Activated CD8-positive, alpha-beta T cell treated with anti-CD3 and anti-CD28 coated beads, Interleukin-2, amount 10 ng/mL, durations not matched to agents 7 days and 5 days (primary cell): Measurements from ENCODE around the gene DCAKD. TPM values are rescaled to one million over a fixed set of nuclear protein-coding genes. Genes with fewer than 3 reads are reported as not detected.

ENCODE experiments used
- ATAC-seq: fragments of 150-1000 bp; cut with Tn5 transposase; one replicate; pipeline ENCODE4 v1.10.0; 2021; ENCODE audit warnings: moderate library complexity
- CTCF ChIA-PET: fragments of 350-600 bp; sonication (Branson Sonifier 250); formaldehyde crosslinking; loops from one replicate; lab custom pipeline; 2021; ENCODE audit warnings: antibody characterized with exemption; lab: Charles Lee
- POLR2A ChIA-PET: fragments of 350-600 bp; sonication (Branson Sonifier 250); formaldehyde crosslinking; loops from one replicate; lab custom pipeline; 2021; ENCODE audit warnings: antibody characterized with exemption; lab: Charles Lee
- DNase-seq: peaks from one replicate; pipeline ENCODE4 v3.0.0-alpha.2; 2020
- H3K27ac Mint-ChIP-seq: one replicate; pipeline ENCODE4 v1.8.0; 2021; ENCODE audit warnings: mild to moderate bottlenecking, mixed read lengths
- H3K27me3 Mint-ChIP-seq: one replicate; pipeline ENCODE4 v1.8.0; 2021; ENCODE audit warnings: low read depth, mixed read lengths
- H3K36me3 Mint-ChIP-seq: one replicate; pipeline ENCODE4 v1.8.0; 2021; ENCODE audit warnings: low read depth, mixed read lengths
- H3K4me1 Mint-ChIP-seq: one replicate; pipeline ENCODE4 v1.8.0; 2021; ENCODE audit warnings: low read depth, mixed read lengths
- H3K4me3 Mint-ChIP-seq: one replicate; pipeline ENCODE4 v1.8.0; 2021; ENCODE audit warnings: mild to moderate bottlenecking, mixed read lengths
- H3K9me3 Mint-ChIP-seq: one replicate; pipeline ENCODE4 v1.8.0; 2022; ENCODE audit warnings: mixed read lengths; ENCODE audit not compliant: insufficient read depth
- total RNA-seq, 2 experiments: library from RNA; stranded (reverse); gene quantifications; one replicate each; pipeline ENCODE4 v1.2.3, GENCODE V29; 2021

Gene DCAKD
- total RNA-seq, 2 experiments from 2014 or later, result 32.9 to 33.7 TPM

DNA sequence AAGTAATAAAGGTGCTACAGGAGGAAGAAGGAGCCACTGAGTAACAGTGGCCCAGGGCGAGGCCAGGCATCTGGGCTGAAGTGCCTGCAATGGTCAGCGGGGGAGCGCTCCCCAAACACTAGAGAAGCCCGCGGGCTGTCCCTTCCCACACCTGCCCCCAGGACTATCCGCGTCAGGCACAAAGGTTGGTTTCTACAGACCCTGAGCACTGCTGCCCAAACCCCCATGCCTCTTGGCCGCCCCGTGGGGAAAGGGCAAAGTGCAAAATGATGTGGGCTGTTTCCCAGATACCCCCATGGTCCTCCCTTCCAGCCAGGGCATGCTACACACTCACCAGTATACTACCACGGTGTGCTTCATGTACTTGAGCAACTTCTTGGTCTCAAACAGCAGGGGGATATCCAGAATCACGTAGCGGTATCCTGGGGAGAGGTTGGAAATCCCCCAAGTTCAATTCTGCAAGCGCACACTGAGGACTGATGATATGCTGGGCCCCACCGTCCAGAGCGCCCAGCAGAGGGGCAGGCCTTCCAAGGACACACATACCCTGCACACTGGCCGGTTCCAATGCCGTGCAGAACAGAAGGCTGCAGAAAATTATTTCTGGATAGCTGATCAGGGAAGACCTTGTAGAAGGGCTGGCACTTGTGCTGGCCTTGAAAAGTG lies 21.5 kb downstream of the DCAKD start:
- H3K27ac Mint-ChIP-seq, result no peak overlapping the region
- CTCF ChIA-PET, result no interaction called here

DNA sequence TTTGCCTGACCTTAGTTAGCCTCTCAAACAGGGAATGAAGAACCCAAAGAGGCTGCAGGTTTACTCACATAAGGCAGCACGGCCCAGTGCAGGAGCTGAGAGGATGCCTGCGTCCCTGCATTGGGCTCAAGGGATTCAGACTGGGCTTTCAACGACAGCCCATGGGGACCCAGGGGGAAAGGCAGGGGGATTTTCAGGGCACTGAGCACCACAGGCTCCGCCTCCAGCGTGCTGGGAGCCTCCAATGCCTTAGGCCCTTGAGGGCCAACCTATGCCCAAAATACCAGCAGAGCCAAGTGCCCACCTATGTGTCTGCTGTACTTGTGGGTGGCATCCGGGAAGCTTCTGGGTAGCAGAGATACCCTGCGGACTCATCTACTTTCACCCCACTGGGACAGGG lies 22.3 kb downstream of the DCAKD start:
- CTCF ChIA-PET, result no interaction called here
- POLR2A ChIA-PET, result interaction anchor here (0.6 kb wide), 1 partner anchor 1971 kb away, joined by 4 read pairs; no protein-coding TSS in a partner anchor
- DNase-seq, result no peak
- H3K9me3 Mint-ChIP-seq, result no peaks in the 10 kb centered on the region
- peaks cover 22% of the 10 kb centered on the region for H3K36me3 Mint-ChIP-seq
- no peak overlapping the region for H3K4me3 Mint-ChIP-seq
- no peak overlapping the region for H3K27ac Mint-ChIP-seq
- no peaks in the 10 kb centered on the region for H3K27me3 Mint-ChIP-seq
- peaks cover 17% of the 10 kb centered on the region for H3K4me1 Mint-ChIP-seq
- no peak for ATAC-seq

More for the DNA sequence above, 21.5 kb downstream of the DCAKD start:
- DNase-seq (no peak), ATAC-seq (no peak)
- Mint-ChIP-seq H3K27me3 (no peaks in the 10 kb centered on the region), H3K4me3 (no peak overlapping the region), H3K36me3 (peaks cover 28% of the 10 kb centered on the region), H3K4me1 (peaks cover 17% of the 10 kb centered on the region), H3K9me3 (no peaks in the 10 kb centered on the region)
- POLR2A ChIA-PET, result no interaction called here

DNA sequence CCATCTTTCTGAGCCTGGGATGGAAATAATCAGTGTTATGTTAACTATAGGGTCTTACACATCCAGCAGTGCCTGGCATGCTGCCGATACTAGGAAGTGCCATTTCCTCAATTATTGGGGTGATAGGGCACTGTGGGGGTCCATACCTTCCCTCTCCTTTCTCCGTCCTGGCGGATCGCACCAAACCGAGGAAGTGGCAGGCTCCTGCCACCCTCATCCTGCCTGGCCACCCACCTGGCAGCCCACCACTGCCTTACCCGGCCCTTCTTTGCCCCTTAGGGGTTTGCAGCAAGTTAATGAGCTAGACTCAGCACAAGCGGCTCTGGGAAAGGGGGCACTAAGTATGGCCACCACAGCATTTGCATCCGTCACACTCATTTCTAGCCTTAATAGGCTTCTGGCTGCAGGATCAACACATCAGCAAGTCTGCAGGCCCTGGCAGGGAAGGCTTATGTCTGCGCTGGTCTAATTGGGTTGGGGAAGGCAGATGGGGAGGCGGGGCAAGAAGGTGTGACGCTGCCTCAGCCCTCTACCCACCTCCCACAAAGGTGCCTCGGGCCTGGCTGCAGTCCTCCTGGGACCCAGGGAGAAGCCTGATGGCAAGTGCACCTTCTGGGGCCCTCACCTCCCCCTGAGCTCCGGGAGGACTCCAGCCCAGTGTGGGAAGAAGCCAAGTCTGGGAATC lies 28.6 kb downstream of the DCAKD start:
- H3K4me1 Mint-ChIP-seq, result peaks cover 23% of the 10 kb centered on the region
- DNase-seq (no peak), ATAC-seq (no peak)
- H3K4me3 Mint-ChIP-seq, result no peak overlapping the region
- POLR2A ChIA-PET, result interaction anchor here (1.2 to 2.0 kb wide), 2 partner anchors 38 to 76 kb away, joined by 4 to 6 read pairs; partner anchors contain the start of gene NMT1
- no peaks in the 10 kb centered on the region for H3K9me3 Mint-ChIP-seq
- H3K27me3 Mint-ChIP-seq, result peaks cover 32% of the 10 kb centered on the region
- H3K36me3 Mint-ChIP-seq, result peaks cover 8% of the 10 kb centered on the region
- H3K27ac Mint-ChIP-seq, result no peak overlapping the region
- CTCF ChIA-PET, result interaction anchor here (0.7 to 5.6 kb wide), 35 partner anchors 9 to 248 kb away, joined by 3 to 78 read pairs (median 5); partner anchors contain the start of genes DCAKD and KIF18B

DNA sequence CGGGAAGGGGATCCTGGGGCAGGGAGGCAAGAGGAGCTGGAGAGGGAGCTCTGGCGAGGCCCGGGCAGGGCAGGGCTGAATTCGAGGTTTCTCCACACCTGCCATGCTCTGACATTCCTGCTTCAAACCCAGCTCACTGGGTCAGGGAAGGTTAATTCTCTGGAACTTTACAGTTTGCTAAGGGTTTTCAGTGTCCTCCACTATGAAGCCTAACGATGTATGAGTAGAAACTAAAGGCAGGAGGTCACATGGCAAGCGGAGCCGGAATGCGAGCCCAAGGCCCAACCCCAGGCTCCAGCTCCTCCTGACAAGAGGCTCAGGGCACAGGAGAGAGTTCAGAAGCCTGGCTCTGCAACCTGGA lies 29.2 kb downstream of the DCAKD start:
- Mint-ChIP-seq H3K36me3 (peaks cover 8% of the 10 kb centered on the region), H3K27me3 (peaks cover 33% of the 10 kb centered on the region), H3K27ac (no peak overlapping the region), H3K9me3 (no peaks in the 10 kb centered on the region), H3K4me3 (no peak overlapping the region), H3K4me1 (peaks cover 23% of the 10 kb centered on the region)
- CTCF ChIA-PET, result interaction anchor here (0.7 to 5.6 kb wide), 36 partner anchors 11 to 247 kb away, joined by 3 to 78 read pairs (median 4); partner anchors contain the start of genes DCAKD and KIF18B
- ATAC-seq (no peak), DNase-seq (no peak)
- POLR2A ChIA-PET, result interaction anchor here (1.2 to 2.0 kb wide), 3 partner anchors 39 to 110 kb away, joined by 4 to 6 read pairs (median 4); partner anchors contain the start of gene NMT1

DNA sequence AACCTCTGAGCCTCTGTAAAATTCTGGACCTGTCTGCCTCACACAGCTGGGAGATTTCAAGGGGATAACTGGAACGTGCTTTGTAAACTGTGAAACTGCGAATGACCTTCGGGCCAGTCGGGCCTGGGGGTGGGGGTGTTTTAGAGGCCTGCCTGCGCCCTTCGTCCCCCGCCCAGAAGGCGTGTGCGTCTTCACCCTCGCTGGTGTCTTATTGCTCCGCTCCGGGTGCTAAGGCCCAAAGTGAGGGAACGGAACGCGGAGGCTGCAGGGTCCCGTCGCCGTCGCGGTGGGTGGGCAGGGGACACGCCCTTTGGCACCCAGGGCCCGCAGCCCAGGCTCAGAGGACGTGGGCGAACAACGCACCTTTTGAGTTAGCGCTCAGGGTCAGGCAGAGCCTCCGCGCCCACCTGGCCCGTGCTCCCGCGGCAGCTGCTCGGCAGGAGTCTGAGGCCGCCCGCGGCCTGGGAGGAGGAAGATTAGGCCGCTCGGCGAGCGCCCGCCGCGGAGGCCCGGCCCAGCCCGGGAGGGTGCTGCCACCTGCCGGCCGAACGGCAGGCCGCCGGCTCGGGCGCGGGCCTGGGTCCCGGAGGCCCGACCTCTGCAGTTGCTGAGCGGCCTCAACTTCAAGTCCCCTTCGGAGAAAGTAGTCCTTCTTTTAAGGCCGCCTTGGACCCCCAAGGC lies 29.7 kb downstream of the DCAKD start:
- ChIA-PET POLR2A (interaction anchor here (1.1 to 2.3 kb wide), 5 partner anchors 35 to 109 kb away, joined by 3 to 9 read pairs (median 4); partner anchors contain the start of genes KIF18B and NMT1), CTCF (interaction anchor here (0.6 to 5.6 kb wide), 40 partner anchors 11 to 1733 kb away, joined by 3 to 78 read pairs (median 4); partner anchors contain the start of genes DCAKD and KIF18B)
- ATAC-seq (peak; percentile 82), DNase-seq (peak; percentile 68)
- Mint-ChIP-seq H3K4me1 (peaks cover 23% of the 10 kb centered on the region), H3K27ac (no peak overlapping the region), H3K4me3 (no peak overlapping the region), H3K27me3 (peaks cover 34% of the 10 kb centered on the region), H3K9me3 (no peaks in the 10 kb centered on the region), H3K36me3 (peaks cover 8% of the 10 kb centered on the region)

DNA sequence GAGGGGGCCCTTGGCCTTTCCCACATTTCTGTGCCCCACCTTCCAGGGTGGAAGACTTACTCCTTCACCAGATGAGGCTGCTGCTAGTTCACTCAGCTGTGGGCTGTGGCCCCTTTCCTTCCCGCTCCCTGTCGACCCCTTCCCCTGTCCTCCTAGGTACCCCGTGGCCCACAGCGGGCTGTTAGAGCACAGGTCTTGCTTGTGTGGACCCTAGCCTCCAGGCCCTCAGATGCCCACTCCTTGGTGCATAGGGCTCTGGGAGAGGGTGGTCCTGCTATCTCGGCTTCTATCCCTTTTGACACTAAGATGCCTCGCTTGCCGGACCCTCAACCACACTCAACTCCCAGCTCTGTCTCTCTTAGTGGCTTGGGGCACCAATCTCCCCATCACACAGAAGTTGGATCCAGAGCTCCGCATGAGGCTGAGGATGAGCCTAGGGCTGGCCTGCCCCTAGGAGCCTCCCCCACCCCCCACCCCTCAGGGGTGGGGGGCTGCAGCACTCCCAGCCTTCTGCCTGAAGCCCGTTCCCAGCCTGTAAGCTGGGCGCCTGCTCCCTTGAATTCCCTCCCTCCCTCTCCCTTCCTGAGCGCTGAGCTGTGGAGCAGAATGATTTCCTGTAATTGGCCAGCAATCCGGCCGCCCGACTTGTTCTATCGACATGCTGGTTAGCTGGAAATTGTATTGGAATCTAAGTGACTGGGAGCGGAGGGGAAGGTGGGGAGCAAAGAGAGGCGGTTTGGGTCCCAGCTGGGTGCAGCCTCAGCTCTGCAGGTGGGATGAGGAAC lies 30.9 kb downstream of the DCAKD start:
- H3K4me3 Mint-ChIP-seq, result no peak overlapping the region
- H3K4me1 Mint-ChIP-seq, result peaks cover 23% of the 10 kb centered on the region
- peaks cover 8% of the 10 kb centered on the region for H3K36me3 Mint-ChIP-seq
- H3K27ac Mint-ChIP-seq, result no peak overlapping the region
- ATAC-seq, result no peak
- H3K9me3 Mint-ChIP-seq, result no peaks in the 10 kb centered on the region
- peaks cover 36% of the 10 kb centered on the region for H3K27me3 Mint-ChIP-seq
- no peak for DNase-seq
- ChIA-PET POLR2A (interaction anchor here (1.0 to 2.5 kb wide), 7 partner anchors 13 to 121 kb away, joined by 3 to 9 read pairs (median 4); partner anchors contain the start of genes C1QL1, EFTUD2, KIF18B and NMT1), CTCF (interaction anchor here (0.8 to 5.6 kb wide), 24 partner anchors 11 to 245 kb away, joined by 3 to 78 read pairs (median 4); partner anchors contain the start of genes ACBD4, DCAKD and KIF18B)

DNA sequence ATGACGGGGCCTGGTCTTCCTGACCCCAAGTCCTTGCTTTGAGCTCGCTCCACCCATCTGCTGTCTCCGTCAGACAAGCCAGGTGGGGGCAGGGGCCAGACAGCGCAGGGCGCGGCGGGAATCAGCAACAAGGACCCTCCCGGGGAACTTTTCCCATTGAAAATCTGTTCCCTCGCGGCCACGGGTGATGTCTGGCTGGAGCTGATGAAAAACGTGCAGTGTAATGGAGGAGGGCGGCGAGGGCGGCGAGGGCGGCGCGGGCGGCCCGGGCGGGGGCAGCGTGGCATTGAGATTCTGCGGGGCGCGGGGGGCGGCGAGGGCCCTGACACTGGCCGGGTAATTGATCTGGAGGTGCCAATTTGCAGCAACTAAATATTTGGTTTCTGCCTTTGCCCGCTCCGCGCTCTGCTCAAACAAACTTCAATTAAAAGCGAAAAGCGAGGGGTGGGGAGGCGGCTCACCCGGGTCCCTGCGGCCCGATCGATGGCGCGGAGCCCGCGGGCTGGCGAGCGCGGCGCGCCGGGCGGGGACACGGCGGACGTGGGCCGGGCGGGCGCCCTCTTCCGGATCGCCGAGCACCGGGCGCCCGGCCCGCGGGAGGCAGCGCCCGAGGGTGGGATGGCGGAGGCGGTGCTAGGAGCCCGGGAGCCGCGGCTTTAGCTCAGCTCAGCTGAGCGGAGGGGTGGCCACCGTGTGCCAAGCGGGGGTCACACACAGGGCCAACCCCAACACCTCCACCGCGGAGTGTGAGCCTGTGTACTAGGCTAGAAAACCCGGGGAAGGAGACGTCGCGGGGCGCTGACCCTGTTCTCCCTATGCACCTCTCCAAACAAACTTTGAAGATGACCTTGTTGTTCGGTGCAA lies 32.4 kb downstream of the DCAKD start:
- Mint-ChIP-seq H3K4me3 (peak overlapping the region; percentile 82), H3K9me3 (no peaks in the 10 kb centered on the region), H3K36me3 (peaks cover 7% of the 10 kb centered on the region), H3K27me3 (peaks cover 36% of the 10 kb centered on the region), H3K4me1 (peaks cover 23% of the 10 kb centered on the region), H3K27ac (no peak overlapping the region)
- ATAC-seq, result peak; percentile 82
- ChIA-PET CTCF (interaction anchor here (0.9 to 5.6 kb wide), 14 partner anchors 21 to 244 kb away, joined by 3 to 78 read pairs (median 5); partner anchors contain the start of genes ACBD4, DCAKD and KIF18B), POLR2A (interaction anchor here (1.0 to 2.5 kb wide), 3 partner anchors 50 to 120 kb away, joined by 3 to 9 read pairs (median 7); partner anchors contain the start of genes C1QL1, EFTUD2 and KIF18B)
- peak; percentile 41 for DNase-seq

DNA sequence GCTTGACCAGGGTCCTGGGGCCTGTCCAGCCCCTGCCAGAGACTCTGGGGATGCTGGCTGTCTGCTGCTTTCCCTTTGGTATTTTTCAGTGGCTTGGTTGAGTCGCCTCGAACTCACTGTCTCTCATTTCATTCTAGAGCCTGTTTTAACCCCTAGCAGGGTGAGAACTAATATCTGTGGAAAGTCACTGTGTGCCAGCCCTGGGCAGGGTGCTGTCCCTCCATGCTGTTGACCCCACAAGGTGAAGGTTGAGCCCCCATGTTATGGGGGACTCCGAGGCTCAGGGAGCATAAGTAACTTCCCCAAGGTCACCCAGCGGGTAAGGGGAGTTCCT lies 33.0 kb downstream of the DCAKD start:
- DNase-seq (no peak), ATAC-seq (no peak)
- peaks cover 36% of the 10 kb centered on the region for H3K27me3 Mint-ChIP-seq
- H3K27ac Mint-ChIP-seq, result no peak overlapping the region
- CTCF ChIA-PET, result interaction anchor here (1.0 to 5.6 kb wide), 7 partner anchors 20 to 239 kb away, joined by 3 to 78 read pairs (median 8); partner anchors contain the start of gene DCAKD
- no peaks in the 10 kb centered on the region for H3K9me3 Mint-ChIP-seq
- POLR2A ChIA-PET, result interaction anchor here (2.5 kb wide), 1 partner anchor 119 kb away, joined by 7 read pairs; the partner anchor contains the start of gene EFTUD2
- H3K4me3 Mint-ChIP-seq, result peak overlapping the region; percentile 82
- H3K36me3 Mint-ChIP-seq, result peaks cover 5% of the 10 kb centered on the region
- peaks cover 23% of the 10 kb centered on the region for H3K4me1 Mint-ChIP-seq

DNA sequence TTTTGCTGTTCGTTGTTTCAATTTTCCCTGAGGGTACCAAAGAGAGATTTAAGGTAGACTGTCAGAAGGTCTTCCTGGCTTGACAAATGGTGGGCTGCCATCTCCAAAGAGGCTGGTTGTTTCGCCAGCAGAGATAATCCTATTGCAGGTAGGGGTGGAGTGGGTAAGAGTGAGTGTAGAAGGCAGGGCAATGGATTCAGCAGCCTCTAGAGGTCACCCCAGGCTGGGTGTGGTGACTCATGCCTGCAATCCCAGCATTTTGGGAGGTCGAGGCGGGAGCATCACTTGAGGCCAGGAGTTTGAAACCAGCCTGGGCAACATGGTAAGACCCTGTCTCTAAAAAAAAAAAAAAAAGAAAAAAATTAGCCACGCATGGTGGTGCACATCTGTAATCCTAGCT lies 34.6 kb downstream of the DCAKD start:
- H3K27me3 Mint-ChIP-seq, result peaks cover 36% of the 10 kb centered on the region
- ChIA-PET POLR2A (no interaction called here), CTCF (no interaction called here)
- H3K36me3 Mint-ChIP-seq, result peaks cover 5% of the 10 kb centered on the region
- H3K4me3 Mint-ChIP-seq, result no peak overlapping the region
- peaks cover 23% of the 10 kb centered on the region for H3K4me1 Mint-ChIP-seq
- no peak overlapping the region for H3K27ac Mint-ChIP-seq
- no peak for ATAC-seq
- no peaks in the 10 kb centered on the region for H3K9me3 Mint-ChIP-seq
- no peak for DNase-seq

DNA sequence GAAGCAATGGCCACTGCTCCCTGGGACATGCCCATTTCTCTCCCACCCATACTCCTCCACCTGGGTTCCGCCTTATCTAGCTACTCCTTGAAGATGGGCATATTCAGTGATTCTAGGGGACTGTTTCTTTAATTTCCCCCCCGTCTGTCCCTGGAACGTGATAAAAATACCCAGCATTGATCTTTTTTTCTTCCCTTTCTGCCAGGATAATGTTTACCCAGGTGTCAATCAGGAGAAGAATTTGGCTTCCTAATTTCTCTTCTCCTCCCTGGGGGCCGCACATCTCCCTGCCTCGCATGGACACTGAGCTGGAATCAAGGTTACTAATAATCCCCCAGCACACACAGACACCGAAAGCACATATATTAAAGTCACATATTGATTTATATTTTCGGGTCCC lies 35.2 kb downstream of the DCAKD start:
- Mint-ChIP-seq H3K9me3 (no peaks in the 10 kb centered on the region), H3K4me1 (peaks cover 17% of the 10 kb centered on the region), H3K27ac (no peak overlapping the region), H3K27me3 (peaks cover 32% of the 10 kb centered on the region), H3K36me3 (peaks cover 4% of the 10 kb centered on the region), H3K4me3 (no peak overlapping the region)
- ChIA-PET CTCF (interaction anchor here (0.7 kb wide), 1 partner anchor 45 kb away, joined by 3 read pairs; no protein-coding TSS in a partner anchor), POLR2A (interaction anchor here (0.6 kb wide), 1 partner anchor 484 kb away, joined by 3 read pairs; no protein-coding TSS in a partner anchor)
- ATAC-seq (no peak), DNase-seq (no peak)
